BE2C (cell line): ENCODE measurements around the gene CAPN5.

ENCODE experiments used
- DNase-seq: peaks from one replicate; pipeline ENCODE4 v3.0.0-alpha.2; 2020
- H3K27me3 ChIP-seq: fragments of 250-450 bp; sonication (Bioruptor Pico); 2 replicates; pipeline ENCODE4 v1.5.1; 2020; ENCODE audit warnings: mild to moderate bottlenecking
- H3K36me3 ChIP-seq: fragments of 250-450 bp; sonication (Bioruptor Pico); 2 replicates; pipeline ENCODE4 v1.5.1; 2020; ENCODE audit warnings: mild to moderate bottlenecking
- H3K4me1 ChIP-seq: fragments of 250-450 bp; sonication (Bioruptor Pico); 2 replicates; pipeline ENCODE4 v1.5.1; 2020
- H3K4me3 ChIP-seq: 2 replicates; pipeline ENCODE4 v1.5.1; 2011; ENCODE audit warnings: low read depth, low read length
- H3K9me3 ChIP-seq: fragments of 250-450 bp; sonication (Bioruptor Pico); 2 replicates; pipeline ENCODE4 v1.5.1; 2020
- CTCF ChIP-seq: IDR thresholded peaks from 2 replicates; pipeline ENCODE4 v1.5.1; 2012; ENCODE audit warnings: mild to moderate bottlenecking, low read depth, low read length

Gene CAPN5

GRCh38 chr11:77064648-77065217, 2.0 kb upstream of the CAPN5 start:
- Histone ChIP-seq H3K36me3 (no peaks in the 10 kb centered on the region), H3K27me3 (no peaks in the 10 kb centered on the region), H3K4me3 (no peak overlapping the region), H3K9me3 (no peaks in the 10 kb centered on the region), H3K4me1 (peaks cover 10% of the 10 kb centered on the region; the same call in 1 of the 2 replicates)
- DNase-seq, result no peak
- TF ChIP-seq CTCF, result no peak

GRCh38 chr11:77065878-77066228, 918 bp upstream of the CAPN5 start:
- Histone ChIP-seq H3K9me3 (no peaks in the 10 kb centered on the region), H3K27me3 (no peaks in the 10 kb centered on the region), H3K36me3 (no peaks in the 10 kb centered on the region), H3K4me3 (peak overlapping the region; percentile 79), H3K4me1 (peaks cover 10% of the 10 kb centered on the region; the same call in 1 of the 2 replicates)
- DNase-seq, result no peak
- no peak for TF ChIP-seq CTCF

GRCh38 chr11:77067861-77068443, 1.2 kb downstream of the CAPN5 start:
- Histone ChIP-seq H3K4me3 (peak overlapping the region; percentile 65), H3K36me3 (no peaks in the 10 kb centered on the region), H3K4me1 (peaks cover 24% of the 10 kb centered on the region), H3K27me3 (no peaks in the 10 kb centered on the region), H3K9me3 (no peaks in the 10 kb centered on the region)
- no peak for TF ChIP-seq CTCF
- DNase-seq, result no peak

GRCh38 chr11:77068457-77069335, 1.9 kb downstream of the CAPN5 start:
- H3K4me3 ChIP-seq, result no peak overlapping the region; the same call in 1 of the 2 replicates
- DNase-seq, result no peak
- peaks cover 26% of the 10 kb centered on the region for H3K4me1 ChIP-seq
- H3K9me3 ChIP-seq, result no peaks in the 10 kb centered on the region
- H3K36me3 ChIP-seq, result no peaks in the 10 kb centered on the region
- H3K27me3 ChIP-seq, result no peaks in the 10 kb centered on the region
- TF ChIP-seq CTCF, result no peak

GRCh38 chr11:77069336-77069968, 2.7 kb downstream of the CAPN5 start:
- no peaks in the 10 kb centered on the region for H3K27me3 ChIP-seq
- DNase-seq, result no peak
- H3K36me3 ChIP-seq, result no peaks in the 10 kb centered on the region
- H3K9me3 ChIP-seq, result no peaks in the 10 kb centered on the region
- no peak overlapping the region for H3K4me3 ChIP-seq
- H3K4me1 ChIP-seq, result peaks cover 33% of the 10 kb centered on the region
- TF ChIP-seq CTCF, result no peak
